K562 treated with DMSO at 1 percent for 4 hours (cell line): ENCODE results near the gene DYNLRB1. TPM values are rescaled to one million over a fixed set of nuclear protein-coding genes. Genes with fewer than 3 reads are reported as not detected.

Experiments used
- total RNA-seq: library from RNA; unstranded; fragments of 300-600 nt; gene quantifications from 2 replicates; pipeline ENCODE4 v1.2.3, GENCODE V29; 2022; ENCODE audit not compliant: insufficient read depth

DYNLRB1 gene
- 310 and 328 TPM in 2 replicates for total RNA-seq

GRCh38 chr20:34516247-34517113 is at the start of gene DYNLRB1:
TSS of gene DYNLRB1 (plus strand) at chr20:34516422. CDS start at chr20:34516459, 37 bp downstream.

GRCh38 chr20:34558320-34559218 is 42.3 kb downstream of the DYNLRB1 start, which contains the start of gene MAP1LC3A:
TSS of gene MAP1LC3A (plus strand) at chr20:34558718. CDS start at chr20:34558869, 151 bp downstream.

Other genes starting within 250 kb of the DYNLRB1 start
- 274 and 281 TPM in 2 replicates for gene AHCY, start 213.1 kb upstream of the DYNLRB1 start, total RNA-seq
- 11.5 and 20.3 TPM in 2 replicates for gene ITCH, start 153.1 kb upstream of the DYNLRB1 start, total RNA-seq
- gene MAP1LC3A, start 42.3 kb downstream of the DYNLRB1 start, total RNA-seq, result 0.94 TPM in 1 of 2 replicates, not detected in the other
- 25.2 and 26.8 TPM in 2 replicates for gene PIGU, start 160.7 kb downstream of the DYNLRB1 start, total RNA-seq
- gene TP53INP2, start 187.9 kb downstream of the DYNLRB1 start, total RNA-seq, result 18.6 and 19.1 TPM in 2 replicates